Spleen (tissue), 11 donors: ENCODE measurements around the gene FAM114A1. TPM values are rescaled to one million over a fixed set of nuclear protein-coding genes. Genes with fewer than 3 reads are reported as not detected.
A peak's percentile ranks its signal among the peaks of the same experiment; 100 is the strongest.
"Not testable (repeated sequence)": the region's sequence is repeated elsewhere in the genome, so short reads cannot be mapped to it uniquely, and the experiment has no call there.

ENCODE experiments used
- DNase-seq: peaks from one replicate; pipeline ENCODE4 v3.0.0-alpha.2; 2020
- H3K27ac ChIP-seq, 8 donors: fragments of 200-600 bp; sonication (generic) in 7 of 8; 1 replicate in 4 of 8; 2 replicates in 4 of 8; pipeline versions ENCODE4 v1.5.0 to v1.8.0; 2016 to 2021; ENCODE audit warnings: inconsistent platforms in 4 of 8, mild to moderate bottlenecking in 4 of 8, moderate library complexity in 1 of 8
- H3K27me3 ChIP-seq, 7 donors: fragments of 200-600 bp; sonication (generic) in 6 of 7; replicated peaks in 1 of 7; 1 replicate in 4 of 7; 2 replicates in 3 of 7; pipeline versions ENCODE4 v1.5.0 to v1.8.0; 2016 to 2021; ENCODE audit warnings: inconsistent platforms in 3 of 7, mild to moderate bottlenecking in 1 of 7
- H3K36me3 ChIP-seq, 6 donors: fragments of 200-600 bp; sonication (generic) in 5 of 6; 1 replicate in 4 of 6; 2 replicates in 2 of 6; pipeline versions ENCODE4 v1.5.0 to v1.8.0; 2016 to 2021; ENCODE audit warnings: inconsistent platforms in 2 of 6
- H3K4me1 ChIP-seq, 6 donors: fragments of 200-600 bp; sonication (generic) in 5 of 6; 1 replicate in 3 of 6; 2 replicates in 3 of 6; pipeline versions ENCODE4 v1.5.0 to v1.8.0; 2016 to 2021; ENCODE audit warnings: inconsistent platforms in 3 of 6
- H3K4me3 ChIP-seq, 8 donors: fragments of 200-600 bp; sonication (generic) in 7 of 8; 1 replicate in 4 of 8; 2 replicates in 4 of 8; pipeline versions ENCODE4 v1.5.0 to v1.8.0; 2016 to 2021; ENCODE audit warnings: inconsistent platforms in 4 of 8, mild to moderate bottlenecking in 4 of 8, moderate library complexity in 2 of 8
- H3K9me3 ChIP-seq, 8 donors: fragments of 200-600 bp; sonication (generic) in 7 of 8; 1 replicate in 4 of 8; 2 replicates in 4 of 8; pipeline versions ENCODE4 v1.5.0 to v1.8.0; 2016 to 2021; ENCODE audit warnings: inconsistent platforms in 4 of 8
- POLR2A ChIP-seq, 3 donors: fragments of 450-650 bp; IDR thresholded peaks; one replicate each; pipeline ENCODE4 v1.5.1; 2017; ENCODE audit warnings: antibody characterized with exemption in 3 of 3, mild to moderate bottlenecking in 1 of 3
- POLR2AphosphoS5 ChIP-seq, 3 donors: sonication (generic); formaldehyde crosslinking; IDR thresholded peaks; one replicate each; pipeline ENCODE4 v1.5.1; 2017; ENCODE audit warnings: antibody characterized with exemption in 3 of 3
- WGBS, 5 donors: extraction: QIAGEN DNeasy Blood & Tissue Kit in 3 of 5; methylation state at CpG; one replicate each; pipeline versions ENCODE4 v1.1.5 to v1.1.7; 2013 to 2018; 5-methylcytosine and 5-hydroxymethylcytosine counted together
- intact Hi-C: fragments of 100-400 bp; cut with DNase I; formaldehyde crosslinking; loops from one replicate; pipeline ENCODE4 v1.15.0; 2023; ENCODE audit warnings: low total_unique reads
- polyA plus RNA-seq, 3 donors: library from polyadenylated mRNA; stranded (reverse); fragments of 200-250 nt; gene quantifications; one replicate each; pipeline ENCODE4 v1.2.1, GENCODE V29; 2013
- total RNA-seq, 7 donors: library from RNA; depleted of rRNA in 3 of 7; stranded (reverse); fragments of >200 nt in 3 of 7; fragmentation: NEBNext Ultra II Directional in 4 of 7; extraction: Animal tissue kit (Norgen Biotek cat#: 25700) in 4 of 7; gene quantifications; one replicate each; pipeline versions ENCODE4 v1.1.0 to v1.2.1, GENCODE V29; 2016 to 2021
- TF ChIP-seq, protein P1 (sequence below), 11 experiments: fragments of 200-600 bp in 7 of 11; fragments of 450-650 bp in 4 of 11; sonication (generic) in 4 of 11; IDR thresholded peaks in 8 of 11; conservative IDR thresholded peaks in 3 of 11; 1 replicate in 7 of 11; 2 replicates in 4 of 11; pipeline versions ENCODE4 v1.4.0 to v1.8.0; 2016 to 2021; ENCODE audit warnings: antibody characterized with exemption in 11 of 11, inconsistent platforms in 4 of 11, mild to moderate bottlenecking in 1 of 11
- donor health status: healthy with polysubstance abuse.
- donor health status: DM: no; HTN: no; CAD: no; lungs with moderate emphysema.
- donor health status: DM: no; HTN: no; CAD: no.
- donor health status: Bipolar disorder and iron deficiency.
- donor health status: healthy.
- donor health status: DM: no; HTN: no; CAD: no.
- donor health status: DM: yes; HTN: yes; CAD: no.

The FAM114A1 gene
- total and polyA plus RNA-seq, 10 donors = 3.9 to 50.2 (median 24.1) TPM

DNA sequence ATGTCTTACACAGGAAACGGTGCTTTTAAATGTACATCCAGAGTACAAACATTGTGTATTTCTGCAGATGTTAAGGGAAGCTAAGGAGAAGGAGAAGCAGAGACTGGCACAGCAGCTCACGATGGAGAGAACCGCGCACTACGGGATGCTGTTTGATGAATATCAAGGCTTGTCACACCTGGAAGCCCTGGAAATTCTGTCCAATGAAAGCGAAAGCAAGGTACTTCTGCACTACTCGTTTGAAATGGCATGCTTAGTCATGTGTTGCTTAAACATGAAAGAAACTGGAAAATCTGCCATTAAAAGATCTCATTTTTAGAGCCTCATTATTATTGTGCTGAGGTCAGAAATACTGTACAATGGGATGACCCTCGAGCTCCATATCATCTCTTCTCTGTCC, 47.2 kb downstream of the FAM114A1 start:
- Histone ChIP-seq H3K36me3 (peaks cover 0 to 96% (median 5%) of the 10 kb centered on the region in 6 donors), H3K27me3 (no peaks in the 10 kb centered on the region), H3K4me3 (peak overlapping the region in 1 of 8 donors; percentile 17), H3K4me1 (peaks cover 0 to 11% (median 3%) of the 10 kb centered on the region in 6 donors), H3K9me3 (no peaks in the 10 kb centered on the region), H3K27ac (no peak overlapping the region)
- WGBS, 5 donors = 57 to 68% (median 62%) methylated on average over 8 of the region's 8 CpGs
- intact Hi-C loops = no loop called here
- TF ChIP-seq POLR2AphosphoS5 (IDR thresholded peaks at IDR 0.05) = no peak
- TF ChIP-seq, protein P1, sequence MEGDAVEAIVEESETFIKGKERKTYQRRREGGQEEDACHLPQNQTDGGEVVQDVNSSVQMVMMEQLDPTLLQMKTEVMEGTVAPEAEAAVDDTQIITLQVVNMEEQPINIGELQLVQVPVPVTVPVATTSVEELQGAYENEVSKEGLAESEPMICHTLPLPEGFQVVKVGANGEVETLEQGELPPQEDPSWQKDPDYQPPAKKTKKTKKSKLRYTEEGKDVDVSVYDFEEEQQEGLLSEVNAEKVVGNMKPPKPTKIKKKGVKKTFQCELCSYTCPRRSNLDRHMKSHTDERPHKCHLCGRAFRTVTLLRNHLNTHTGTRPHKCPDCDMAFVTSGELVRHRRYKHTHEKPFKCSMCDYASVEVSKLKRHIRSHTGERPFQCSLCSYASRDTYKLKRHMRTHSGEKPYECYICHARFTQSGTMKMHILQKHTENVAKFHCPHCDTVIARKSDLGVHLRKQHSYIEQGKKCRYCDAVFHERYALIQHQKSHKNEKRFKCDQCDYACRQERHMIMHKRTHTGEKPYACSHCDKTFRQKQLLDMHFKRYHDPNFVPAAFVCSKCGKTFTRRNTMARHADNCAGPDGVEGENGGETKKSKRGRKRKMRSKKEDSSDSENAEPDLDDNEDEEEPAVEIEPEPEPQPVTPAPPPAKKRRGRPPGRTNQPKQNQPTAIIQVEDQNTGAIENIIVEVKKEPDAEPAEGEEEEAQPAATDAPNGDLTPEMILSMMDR (IDR thresholded peaks at IDR 0.05 in 8 of 11, conservative IDR thresholded peaks at IDR 0.05 in 3 of 11) = no peak
- no peak for DNase-seq

DNA sequence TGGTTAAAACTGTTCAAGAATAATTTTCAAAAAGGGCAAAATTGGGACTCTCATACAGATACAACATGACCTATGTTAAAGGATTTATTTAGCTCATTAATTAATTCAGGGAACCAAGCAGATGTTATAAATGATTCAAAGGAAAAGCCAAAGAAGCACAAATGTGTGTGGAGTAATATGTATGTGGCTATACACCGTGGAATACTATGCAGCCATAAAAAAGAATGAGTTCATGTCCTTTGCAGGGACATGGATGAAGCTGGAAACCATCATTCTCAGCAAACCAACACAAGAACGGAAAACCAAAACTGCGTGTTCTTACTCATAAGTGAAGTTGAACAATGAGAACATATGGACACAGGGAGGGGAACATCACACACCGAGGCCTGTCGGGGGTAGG, 48.7 kb downstream of the FAM114A1 start:
- Histone ChIP-seq H3K4me1 (peaks cover 0 to 21% (median 4%) of the 10 kb centered on the region in 6 donors), H3K36me3 (peaks cover 0 to 84% (median 5%) of the 10 kb centered on the region in 6 donors)
- 84 to 98% (median 97%) methylated on average over 5 of the region's 5 CpGs for WGBS, 5 donors
- H3K4me3 ChIP-seq, H3K27ac ChIP-seq, intact Hi-C loops, H3K9me3 ChIP-seq, DNase-seq, H3K27me3 ChIP-seq: not testable (repeated sequence)

DNA sequence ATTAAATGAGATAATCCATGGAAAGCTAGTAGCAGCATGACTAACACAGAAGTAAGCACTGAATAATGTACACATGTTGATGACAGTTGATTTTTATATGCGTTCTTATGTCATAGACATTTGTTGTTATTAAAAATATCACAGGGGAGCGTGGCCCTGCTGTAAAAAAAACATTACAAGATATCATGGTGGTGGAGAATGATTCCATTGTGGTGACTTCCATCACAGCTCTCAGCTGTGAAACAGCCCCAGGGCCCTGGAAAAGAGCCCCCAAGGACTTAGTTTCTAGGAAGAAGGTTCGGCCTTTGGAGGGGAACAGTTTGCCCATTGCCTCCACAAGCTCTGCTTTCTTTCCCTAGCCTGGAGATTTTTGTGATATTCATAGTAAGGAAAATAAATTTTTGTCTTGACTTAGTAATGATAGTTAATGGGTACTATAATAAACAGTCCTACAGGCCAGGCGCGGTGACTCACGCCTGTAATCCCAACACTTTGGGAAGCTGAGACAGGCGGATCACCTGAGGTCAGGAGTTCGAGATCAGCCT, 49.9 kb downstream of the FAM114A1 start:
- 85 to 97% (median 87%) methylated on average over 8 of the region's 8 CpGs for WGBS, 5 donors
- Histone ChIP-seq H3K9me3 (no peaks in the 10 kb centered on the region), H3K36me3 (peaks cover 0 to 84% (median 5%) of the 10 kb centered on the region in 6 donors), H3K4me1 (peaks cover 0 to 28% (median 4%) of the 10 kb centered on the region in 6 donors), H3K27me3 (no peaks in the 10 kb centered on the region), H3K27ac (no peak overlapping the region), H3K4me3 (no peak overlapping the region)
- intact Hi-C loops = no loop called here
- no peak for DNase-seq
- TF ChIP-seq POLR2AphosphoS5 (IDR thresholded peaks at IDR 0.05) = no peak
- TF ChIP-seq POLR2A (IDR thresholded peaks at IDR 0.05) = no peak
- TF ChIP-seq, protein P1 (IDR thresholded peaks at IDR 0.05 in 8 of 11, conservative IDR thresholded peaks at IDR 0.05 in 3 of 11) = no peak

DNA sequence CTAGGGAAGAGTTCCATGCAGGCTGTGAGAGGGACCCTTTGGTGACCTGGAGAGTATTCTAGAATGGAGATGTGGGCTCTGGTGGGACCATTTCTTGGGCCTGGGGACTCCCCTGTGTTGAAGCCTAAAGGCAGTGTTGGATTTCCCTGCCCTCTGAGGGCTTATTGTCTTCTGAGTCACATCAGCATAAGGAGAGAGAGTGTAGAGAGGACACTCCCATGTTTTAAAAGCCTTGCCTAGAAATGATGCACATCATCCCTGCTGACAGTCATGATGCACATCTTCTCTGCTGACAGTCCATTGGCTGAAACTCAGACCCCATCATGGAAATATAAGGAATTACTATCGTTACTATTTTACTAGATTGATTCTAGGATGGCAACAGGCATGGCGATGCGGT, 51.9 kb downstream of the FAM114A1 start:
- TF ChIP-seq, protein P1 (IDR thresholded peaks at IDR 0.05 in 8 of 11, conservative IDR thresholded peaks at IDR 0.05 in 3 of 11) = no peak
- no peak for TF ChIP-seq POLR2AphosphoS5 (IDR thresholded peaks at IDR 0.05)
- no peak for TF ChIP-seq POLR2A (IDR thresholded peaks at IDR 0.05)
- Histone ChIP-seq H3K36me3 (peaks cover 0 to 80% (median 5%) of the 10 kb centered on the region in 6 donors), H3K27ac (no peak overlapping the region), H3K27me3 (no peaks in the 10 kb centered on the region), H3K4me1 (peaks cover 0 to 25% (median 7%) of the 10 kb centered on the region in 6 donors), H3K4me3 (no peak overlapping the region), H3K9me3 (no peaks in the 10 kb centered on the region)
- 95 to 100% (median 97%) methylated on average over 3 of the region's 3 CpGs for WGBS, 5 donors
- intact Hi-C loops = no loop called here
- DNase-seq = no peak
